Fibroblast of lung (primary cell): Measurements from ENCODE around the gene BACE1.

Experiments
- EZH2 ChIP-seq: IDR thresholded peaks from 2 replicates; pipeline ENCODE4 v1.5.1; 2012; ENCODE audit warnings: low read length, control low read depth, mild to moderate bottlenecking; ENCODE audit errors: missing control alignments
- TF ChIP-seq, protein P1 (sequence below), 2 donors: IDR thresholded peaks in 1 of 2; conservative IDR thresholded peaks in 1 of 2; 1 replicate in 1 of 2; 2 replicates in 1 of 2; pipeline ENCODE4 v1.5.1; 2011 to 2012; ENCODE audit warnings: low read length in 2 of 2, control low read depth in 1 of 2, inconsistent platforms in 1 of 2, low read depth in 1 of 2, mild to moderate bottlenecking in 1 of 2

DNA sequence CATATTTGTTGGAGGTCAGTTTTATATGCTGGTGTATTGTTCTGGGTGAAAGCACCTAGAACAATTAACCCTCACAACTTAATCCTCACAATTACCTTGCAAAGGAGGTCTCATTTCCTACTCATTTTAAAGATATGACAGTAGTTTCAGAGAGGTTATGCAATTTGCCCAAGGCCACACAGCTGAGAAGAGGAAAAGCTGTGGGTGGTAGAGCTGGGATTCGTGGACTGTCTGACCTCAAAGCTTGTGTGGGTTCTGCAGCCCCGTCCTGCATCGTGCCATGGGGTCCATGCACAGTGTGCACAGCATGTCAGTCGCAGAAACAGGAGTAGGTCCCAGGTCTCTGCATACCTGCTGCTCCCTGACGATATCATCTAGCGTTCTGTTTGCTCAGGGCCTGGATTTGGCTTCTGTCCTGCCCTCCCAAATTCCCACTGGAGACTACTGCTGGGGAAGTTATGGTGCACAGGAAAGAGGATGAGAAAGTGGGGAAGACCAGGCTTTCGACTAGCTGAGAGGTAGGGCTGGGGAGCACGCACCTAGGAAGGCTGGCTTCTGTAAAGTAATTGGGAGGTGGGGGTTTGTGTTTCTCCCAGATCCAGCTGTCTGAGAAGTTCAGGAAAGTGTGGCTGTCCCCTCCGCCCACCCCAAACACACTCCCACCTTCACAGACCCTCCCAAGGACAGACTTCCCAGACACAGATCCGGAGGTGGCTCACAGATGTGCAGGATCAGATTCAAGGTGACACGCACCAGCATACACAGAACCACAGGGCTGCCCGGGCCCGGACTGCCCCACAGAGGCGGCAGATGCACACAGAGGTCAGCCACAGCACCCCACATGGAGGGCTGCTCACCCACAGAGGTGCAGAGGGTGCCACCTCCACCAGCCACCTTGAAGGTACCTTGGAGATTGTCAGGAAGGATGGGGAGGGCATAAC is 2.0 kb downstream of the BACE1 start:
- TF ChIP-seq, protein P1, sequence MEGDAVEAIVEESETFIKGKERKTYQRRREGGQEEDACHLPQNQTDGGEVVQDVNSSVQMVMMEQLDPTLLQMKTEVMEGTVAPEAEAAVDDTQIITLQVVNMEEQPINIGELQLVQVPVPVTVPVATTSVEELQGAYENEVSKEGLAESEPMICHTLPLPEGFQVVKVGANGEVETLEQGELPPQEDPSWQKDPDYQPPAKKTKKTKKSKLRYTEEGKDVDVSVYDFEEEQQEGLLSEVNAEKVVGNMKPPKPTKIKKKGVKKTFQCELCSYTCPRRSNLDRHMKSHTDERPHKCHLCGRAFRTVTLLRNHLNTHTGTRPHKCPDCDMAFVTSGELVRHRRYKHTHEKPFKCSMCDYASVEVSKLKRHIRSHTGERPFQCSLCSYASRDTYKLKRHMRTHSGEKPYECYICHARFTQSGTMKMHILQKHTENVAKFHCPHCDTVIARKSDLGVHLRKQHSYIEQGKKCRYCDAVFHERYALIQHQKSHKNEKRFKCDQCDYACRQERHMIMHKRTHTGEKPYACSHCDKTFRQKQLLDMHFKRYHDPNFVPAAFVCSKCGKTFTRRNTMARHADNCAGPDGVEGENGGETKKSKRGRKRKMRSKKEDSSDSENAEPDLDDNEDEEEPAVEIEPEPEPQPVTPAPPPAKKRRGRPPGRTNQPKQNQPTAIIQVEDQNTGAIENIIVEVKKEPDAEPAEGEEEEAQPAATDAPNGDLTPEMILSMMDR (conservative IDR thresholded peaks at IDR 0.05 in 1 of 2, IDR thresholded peaks at IDR 0.05 in 1 of 2; ENCODE audit: low read depth in 1 of 2, low read length in 2 of 2): no peak
- no peak for TF ChIP-seq EZH2
